Measurements from ENCODE around the gene TARBP1. TPM values are rescaled to one million over a fixed set of nuclear protein-coding genes. Genes with fewer than 3 reads are reported as not detected.
A peak's percentile ranks its signal among the peaks of the same experiment; 100 is the strongest.

The TARBP1 gene
- total and polyA plus RNA-seq, 2 of the 13 experiments (the other 11 are each of a cell fraction or from before 2014, with no cell fraction given), result 37.7 to 67.0 TPM

GRCh38 chr1:234478481-234479309 is at the start of gene TARBP1 (continued):
- TF ChIP-seq ARID4A (CRISPR knock-in tag; IDR thresholded peaks at IDR 0.05; ENCODE audit: borderline replicate concordance) (peak; percentile 56; the same call in 1 of the 2 replicates), DZIP1 (CRISPR knock-in tag; IDR thresholded peaks at IDR 0.05) (no peak; the same call in 1 of the 2 replicates), CEBPB (IDR thresholded peaks at IDR 0.05; ENCODE audit: borderline replicate concordance, low read depth, low read length) (no peak), RBAK (CRISPR knock-in tag; IDR thresholded peaks at IDR 0.05) (no peak), ZNF7 (CRISPR knock-in tag; IDR thresholded peaks at IDR 0.05) (no peak), SRY (CRISPR knock-in tag; IDR thresholded peaks at IDR 0.05) (peak; percentile 21; the same call in 1 of the 2 replicates), JDP2 (CRISPR knock-in tag; IDR thresholded peaks at IDR 0.05; ENCODE audit: borderline replicate concordance) (no peak; the same call in 1 of the 2 replicates), KAT2B (IDR thresholded peaks at IDR 0.05; ENCODE audit: borderline replicate concordance, low read depth, low read length) (no peak), ZSCAN12 (CRISPR knock-in tag; IDR thresholded peaks at IDR 0.05) (peak; percentile 74; the same call in 1 of the 2 replicates), THYN1 (CRISPR knock-in tag; IDR thresholded peaks at IDR 0.05; ENCODE audit: borderline replicate concordance, low read depth) (no peak), FLYWCH1 (CRISPR knock-in tag; IDR thresholded peaks at IDR 0.05) (no peak), ARID2 (CRISPR knock-in tag; IDR thresholded peaks at IDR 0.05; ENCODE audit: borderline replicate concordance) (no peak), CBX1 (IDR thresholded peaks at IDR 0.05; ENCODE audit: low read depth) (no peak), FOXJ3 (CRISPR knock-in tag; IDR thresholded peaks at IDR 0.05; ENCODE audit: borderline replicate concordance) (no peak), ZNF17 (CRISPR knock-in tag; IDR thresholded peaks at IDR 0.05) (no peak)
- TF ChIP-seq, protein P1, sequence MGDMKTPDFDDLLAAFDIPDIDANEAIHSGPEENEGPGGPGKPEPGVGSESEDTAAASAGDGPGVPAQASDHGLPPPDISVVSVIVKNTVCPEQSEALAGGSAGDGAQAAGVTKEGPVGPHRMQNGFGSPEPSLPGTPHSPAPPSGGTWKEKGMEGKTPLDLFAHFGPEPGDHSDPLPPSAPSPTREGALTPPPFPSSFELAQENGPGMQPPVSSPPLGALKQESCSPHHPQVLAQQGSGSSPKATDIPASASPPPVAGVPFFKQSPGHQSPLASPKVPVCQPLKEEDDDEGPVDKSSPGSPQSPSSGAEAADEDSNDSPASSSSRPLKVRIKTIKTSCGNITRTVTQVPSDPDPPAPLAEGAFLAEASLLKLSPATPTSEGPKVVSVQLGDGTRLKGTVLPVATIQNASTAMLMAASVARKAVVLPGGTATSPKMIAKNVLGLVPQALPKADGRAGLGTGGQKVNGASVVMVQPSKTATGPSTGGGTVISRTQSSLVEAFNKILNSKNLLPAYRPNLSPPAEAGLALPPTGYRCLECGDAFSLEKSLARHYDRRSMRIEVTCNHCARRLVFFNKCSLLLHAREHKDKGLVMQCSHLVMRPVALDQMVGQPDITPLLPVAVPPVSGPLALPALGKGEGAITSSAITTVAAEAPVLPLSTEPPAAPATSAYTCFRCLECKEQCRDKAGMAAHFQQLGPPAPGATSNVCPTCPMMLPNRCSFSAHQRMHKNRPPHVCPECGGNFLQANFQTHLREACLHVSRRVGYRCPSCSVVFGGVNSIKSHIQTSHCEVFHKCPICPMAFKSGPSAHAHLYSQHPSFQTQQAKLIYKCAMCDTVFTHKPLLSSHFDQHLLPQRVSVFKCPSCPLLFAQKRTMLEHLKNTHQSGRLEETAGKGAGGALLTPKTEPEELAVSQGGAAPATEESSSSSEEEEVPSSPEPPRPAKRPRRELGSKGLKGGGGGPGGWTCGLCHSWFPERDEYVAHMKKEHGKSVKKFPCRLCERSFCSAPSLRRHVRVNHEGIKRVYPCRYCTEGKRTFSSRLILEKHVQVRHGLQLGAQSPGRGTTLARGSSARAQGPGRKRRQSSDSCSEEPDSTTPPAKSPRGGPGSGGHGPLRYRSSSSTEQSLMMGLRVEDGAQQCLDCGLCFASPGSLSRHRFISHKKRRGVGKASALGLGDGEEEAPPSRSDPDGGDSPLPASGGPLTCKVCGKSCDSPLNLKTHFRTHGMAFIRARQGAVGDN (CRISPR knock-in tag; IDR thresholded peaks at IDR 0.05), result peak; percentile 87
- TF ChIP-seq, protein P2, sequence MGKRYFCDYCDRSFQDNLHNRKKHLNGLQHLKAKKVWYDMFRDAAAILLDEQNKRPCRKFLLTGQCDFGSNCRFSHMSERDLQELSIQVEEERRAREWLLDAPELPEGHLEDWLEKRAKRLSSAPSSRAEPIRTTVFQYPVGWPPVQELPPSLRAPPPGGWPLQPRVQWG (CRISPR knock-in tag; IDR thresholded peaks at IDR 0.05; ENCODE audit: borderline replicate concordance, low read depth), result no peak
